ENCODE results near the gene HOXB3. TPM values are rescaled to one million over a fixed set of nuclear protein-coding genes. Genes with fewer than 3 reads are reported as not detected.

Gene HOXB3
- total RNA-seq, 4 donors from 2014 or later: 25.7 to 57.1 (median 34.9) TPM

GRCh38 chr17:48567646-48568354 is 22.2 kb downstream of the HOXB3 start:
- DNase-seq: no peak
- Histone ChIP-seq H3K36me3 (no peaks in the 10 kb centered on the region), H3K27me3 (no peaks in the 10 kb centered on the region), H3K4me1 (peaks cover 33 to 95% (median 71%) of the 10 kb centered on the region in 4 donors), H3K9me3 (no peaks in the 10 kb centered on the region), H3K27ac (peak overlapping the region; percentile 89 to 95 (median 92)), H3K4me3 (peak overlapping the region in 1 of 4 donors; percentile 36)
- TF ChIP-seq CTCF (IDR thresholded peaks at IDR 0.05) (no peak), EP300 (IDR thresholded peaks at IDR 0.05; ENCODE audit: low read depth) (no peak), POLR2AphosphoS5 (IDR thresholded peaks at IDR 0.05) (no peak), POLR2A (IDR thresholded peaks at IDR 0.05) (no peak)
- 17 to 44% methylated on average over 1 to 2 of the region's 2 CpGs for WGBS, 2 donors (ENCODE audit: low coverage in 1 of 2)
- intact Hi-C loops (cut with DNase I; ENCODE audit: low total_unique reads) (no loop called here), in situ Hi-C loops (cut with MboI; ENCODE audit: low pct_ligation_motif_present in 1 of 4, low pct_unique_long_range_greater_than_20kb in 1 of 4, low sequenced_read_pairs in 3 of 4) (no loop called here)

GRCh38 chr17:48567209-48567608 is 22.8 kb downstream of the HOXB3 start:
- no peak overlapping the region for H3K4me3 ChIP-seq
- H3K27me3 ChIP-seq: no peaks in the 10 kb centered on the region
- peak overlapping the region; percentile 89 to 95 (median 92) for H3K27ac ChIP-seq
- peaks cover 32 to 95% (median 69%) of the 10 kb centered on the region in 4 donors for H3K4me1 ChIP-seq
- DNase-seq: peak; percentile 71
- in situ Hi-C loops (cut with MboI; ENCODE audit: low pct_ligation_motif_present in 1 of 4, low pct_unique_long_range_greater_than_20kb in 1 of 4, low sequenced_read_pairs in 3 of 4) (no loop called here), intact Hi-C loops (cut with DNase I; ENCODE audit: low total_unique reads) (no loop called here)
- TF ChIP-seq POLR2AphosphoS5 (IDR thresholded peaks at IDR 0.05): no peak
- no peak for TF ChIP-seq POLR2A (IDR thresholded peaks at IDR 0.05)
- no peak for TF ChIP-seq EP300 (IDR thresholded peaks at IDR 0.05; ENCODE audit: low read depth)
- no peak for TF ChIP-seq CTCF (IDR thresholded peaks at IDR 0.05)
- WGBS, 2 donors (ENCODE audit: low coverage in 1 of 2): 18 to 33% methylated on average over 4 to 6 of the region's 6 CpGs
- no peaks in the 10 kb centered on the region for H3K36me3 ChIP-seq
- no peaks in the 10 kb centered on the region for H3K9me3 ChIP-seq

GRCh38 chr17:48566717-48567116 is 23.3 kb downstream of the HOXB3 start:
- H3K9me3 ChIP-seq: no peaks in the 10 kb centered on the region
- H3K4me1 ChIP-seq: peaks cover 33 to 95% (median 69%) of the 10 kb centered on the region in 4 donors
- DNase-seq: no peak
- no peak overlapping the region for H3K4me3 ChIP-seq
- intact Hi-C loops (cut with DNase I; ENCODE audit: low total_unique reads) (no loop called here), in situ Hi-C loops (cut with MboI; ENCODE audit: low pct_ligation_motif_present in 1 of 4, low pct_unique_long_range_greater_than_20kb in 1 of 4, low sequenced_read_pairs in 3 of 4) (no loop called here)
- 50 to 66% methylated on average over 2 of the region's 2 CpGs for WGBS, 2 donors (ENCODE audit: low coverage in 1 of 2)
- H3K27ac ChIP-seq: peak overlapping the region; percentile 89 to 95 (median 92)
- H3K27me3 ChIP-seq: no peaks in the 10 kb centered on the region
- TF ChIP-seq EP300 (IDR thresholded peaks at IDR 0.05; ENCODE audit: low read depth) (no peak), POLR2AphosphoS5 (IDR thresholded peaks at IDR 0.05) (no peak), POLR2A (IDR thresholded peaks at IDR 0.05) (no peak), CTCF (IDR thresholded peaks at IDR 0.05) (no peak)
- H3K36me3 ChIP-seq: no peaks in the 10 kb centered on the region

- Histone ChIP-seq H3K27me3 (no peaks in the 10 kb centered on the region), H3K4me3 (no peak overlapping the region), H3K9me3 (no peaks in the 10 kb centered on the region), H3K36me3 (no peaks in the 10 kb centered on the region), H3K4me1 (peaks cover 34 to 95% (median 70%) of the 10 kb centered on the region in 4 donors), H3K27ac (peak overlapping the region; percentile 91 to 95 (median 94))
- TF ChIP-seq EP300 (IDR thresholded peaks at IDR 0.05; ENCODE audit: low read depth) (no peak), POLR2AphosphoS5 (IDR thresholded peaks at IDR 0.05) (no peak), CTCF (IDR thresholded peaks at IDR 0.05) (no peak), POLR2A (IDR thresholded peaks at IDR 0.05) (no peak)
- in situ Hi-C loops (cut with MboI; ENCODE audit: low pct_ligation_motif_present in 1 of 4, low pct_unique_long_range_greater_than_20kb in 1 of 4, low sequenced_read_pairs in 3 of 4) (no loop called here), intact Hi-C loops (cut with DNase I; ENCODE audit: low total_unique reads) (no loop called here)
- no peak for DNase-seq
- WGBS, 2 donors (ENCODE audit: low coverage in 1 of 2): 70 to 77% methylated on average over 2 to 4 of the region's 4 CpGs
These were observed 23.9 kb downstream of the HOXB3 start for GRCh38 chr17:48565925-48566710.

Data from transverse colon (tissue), 4 donors.